IMR-90 (cell line): ENCODE results near the gene ELOVL2. TPM values are rescaled to one million over a fixed set of nuclear protein-coding genes. Genes with fewer than 3 reads are reported as not detected.

ENCODE experiments used
- ATAC-seq: fragments of 200-7000 bp; cut with Tn5 transposase; 2 replicates; pipeline ENCODE4 v1.9.1; 2020; ENCODE audit warnings: low read depth, mild to moderate bottlenecking, moderate library complexity
- BruUV-seq: library from RNA; stranded (reverse); fragments of 400-500 nt; replicated peaks from 2 replicates; lab custom pipeline; 2021; lab: Mats Ljungman, UMichigan
- CTCF ChIA-PET: fragments of 300-600 bp; formaldehyde crosslinking; extraction: SDS; loops from one replicate; lab custom pipeline; 2021; ENCODE audit warnings: antibody characterized with exemption; lab: Yijun Ruan, JAX
- POLR2A ChIA-PET: fragments of 300-600 bp; sonication (Branson Sonifier 250); formaldehyde crosslinking; loops from one replicate; lab custom pipeline; 2022; ENCODE audit warnings: antibody characterized with exemption; ENCODE audit not compliant: unreplicated experiment; lab: Charles Lee
- DNase-seq: peaks from one replicate; pipeline ENCODE4 v3.0.0; 2013
- H2AFZ ChIP-seq: replicated peaks from 2 replicates; pipeline ENCODE3; 2013; ENCODE audit warnings: low read length, mild to moderate bottlenecking; ENCODE audit not compliant: poor library complexity
- H2AK5ac ChIP-seq: 2 replicates; pipeline ENCODE4 v1.6.1; 2013; ENCODE audit warnings: low read depth, low read length, inconsistent platforms
- H2AK9ac ChIP-seq: replicated peaks from 2 replicates; pipeline ENCODE3; 2013; ENCODE audit warnings: mild to moderate bottlenecking, low read depth, low read length, moderate library complexity; ENCODE audit not compliant: poor library complexity
- H2BK120ac ChIP-seq: 2 replicates; pipeline ENCODE4 v1.6.1; 2013; ENCODE audit warnings: low read depth, low read length, inconsistent platforms
- H2BK15ac ChIP-seq: 3 replicates; pipeline ENCODE4 v1.6.1; 2013; ENCODE audit warnings: low read depth, low read length, inconsistent platforms
- H2BK20ac ChIP-seq: 2 replicates; pipeline ENCODE4 v1.6.1; 2013; ENCODE audit warnings: low read depth, mild to moderate bottlenecking, inconsistent platforms, low read length, moderate library complexity
- H2BK5ac ChIP-seq: 2 replicates; pipeline ENCODE4 v1.6.1; 2013; ENCODE audit warnings: mild to moderate bottlenecking, low read depth, low read length, inconsistent platforms; ENCODE audit not compliant: poor library complexity, severe bottlenecking
- H3K14ac ChIP-seq: replicated peaks from 2 replicates; pipeline ENCODE4 v1.6.1; 2013; ENCODE audit warnings: low read depth, low read length, inconsistent platforms
- H3K18ac ChIP-seq: 2 replicates; pipeline ENCODE4 v1.6.1; 2013; ENCODE audit warnings: low read depth, low read length, control low read depth
- H3K23ac ChIP-seq: 2 replicates; pipeline ENCODE4 v1.6.1; 2013; ENCODE audit warnings: low read depth, low read length, inconsistent platforms
- H3K27ac ChIP-seq: 2 replicates; pipeline ENCODE4 v1.5.1; 2013; ENCODE audit warnings: mild to moderate bottlenecking, control low read depth, low read length; ENCODE audit not compliant: insufficient read depth
- H3K27me3 ChIP-seq: 2 replicates; pipeline ENCODE4 v1.6.1; 2013; ENCODE audit warnings: low read length; ENCODE audit not compliant: control insufficient read depth, insufficient read depth
- H3K36me3 ChIP-seq: 2 replicates; pipeline ENCODE4 v1.6.1; 2013; ENCODE audit warnings: low read length, mixed read lengths; ENCODE audit not compliant: control insufficient read depth, insufficient read depth
- H3K4ac ChIP-seq: 2 replicates; pipeline ENCODE4 v1.6.1; 2013; ENCODE audit warnings: low read depth, low read length, inconsistent platforms
- H3K4me1 ChIP-seq: 2 replicates; pipeline ENCODE4 v1.6.1; 2013; ENCODE audit warnings: low read length, mixed read lengths; ENCODE audit not compliant: control insufficient read depth, insufficient read depth
- H3K4me2 ChIP-seq: 2 replicates; pipeline ENCODE4 v1.6.1; 2013; ENCODE audit warnings: low read depth, mild to moderate bottlenecking, control low read depth, low read length, moderate library complexity
- H3K4me3 ChIP-seq: 2 replicates; pipeline ENCODE4 v1.5.1; 2013; ENCODE audit warnings: low read depth, mild to moderate bottlenecking, control low read depth, low read length, moderate library complexity; ENCODE audit not compliant: insufficient read depth
- H3K56ac ChIP-seq: 2 replicates; pipeline ENCODE4 v1.6.1; 2013; ENCODE audit warnings: low read length, inconsistent platforms; ENCODE audit not compliant: insufficient read depth; ENCODE audit errors: extremely low read depth
- H3K79me1 ChIP-seq, 2 experiments: 2 replicates each; pipeline ENCODE4 v1.6.1; 2013; ENCODE audit warnings: low read length in 2 of 2, inconsistent platforms in 1 of 2, low read depth in 1 of 2
- H3K9ac ChIP-seq: 2 replicates; pipeline ENCODE4 v1.6.1; 2013; ENCODE audit warnings: low read depth, low read length, control low read depth
- H3K9me1 ChIP-seq: 2 replicates; pipeline ENCODE4 v1.6.1; 2013; ENCODE audit warnings: low read length, inconsistent platforms; ENCODE audit not compliant: insufficient read depth
- H3K9me3 ChIP-seq: 2 replicates; pipeline ENCODE4 v1.6.1; 2013; ENCODE audit warnings: low read length; ENCODE audit not compliant: control insufficient read depth, insufficient read depth
- H4K20me1 ChIP-seq: 2 replicates; pipeline ENCODE4 v1.6.1; 2013; ENCODE audit warnings: low read length, inconsistent platforms; ENCODE audit not compliant: insufficient read depth
- H4K5ac ChIP-seq: 2 replicates; pipeline ENCODE4 v1.6.1; 2013; ENCODE audit warnings: mild to moderate bottlenecking, low read depth, low read length, control low read depth
- H4K8ac ChIP-seq, 2 experiments: 2 replicates each; pipeline ENCODE4 v1.6.1; 2013; ENCODE audit warnings: low read depth in 2 of 2, low read length in 2 of 2, control low read depth in 1 of 2, inconsistent platforms in 1 of 2
- H4K91ac ChIP-seq: 2 replicates; pipeline ENCODE4 v1.6.1; 2013; ENCODE audit warnings: low read depth, low read length, inconsistent platforms; ENCODE audit not compliant: insufficient read depth
- BHLHE40 ChIP-seq: fragments of 150-350 bp; IDR thresholded peaks from 2 replicates; pipeline ENCODE4 v1.6.1; 2016; ENCODE audit warnings: mild to moderate bottlenecking, low read depth, low read length
- CEBPB ChIP-seq: IDR thresholded peaks from 2 replicates; pipeline ENCODE4 v1.6.1; 2012; ENCODE audit warnings: low read depth, low read length, improper control_type of control experiment
- CHD1 ChIP-seq: IDR thresholded peaks from 2 replicates; pipeline ENCODE4 v1.6.1; 2012; ENCODE audit warnings: low read depth, low read length, improper control_type of control experiment
- ELK1 ChIP-seq: fragments of 150-350 bp; IDR thresholded peaks from 2 replicates; pipeline ENCODE4 v1.6.1; 2016; ENCODE audit warnings: low read depth, mild to moderate bottlenecking, low read length, moderate library complexity, borderline replicate concordance
- FOS ChIP-seq: fragments of 150-350 bp; IDR thresholded peaks from 2 replicates; pipeline ENCODE4 v1.6.1; 2016; ENCODE audit warnings: low read depth, low read length
- MAFK ChIP-seq: IDR thresholded peaks from 2 replicates; pipeline ENCODE4 v1.6.1; 2012; ENCODE audit warnings: low read depth, low read length, improper control_type of control experiment
- MAZ ChIP-seq: IDR thresholded peaks from 2 replicates; pipeline ENCODE4 v1.6.1; 2012; ENCODE audit warnings: low read depth, mild to moderate bottlenecking, low read length, improper control_type of control experiment, moderate library complexity, borderline replicate concordance
- MXI1 ChIP-seq: IDR thresholded peaks from 2 replicates; pipeline ENCODE4 v1.6.1; 2012; ENCODE audit warnings: low read depth, mild to moderate bottlenecking, low read length, moderate library complexity, borderline replicate concordance
- NFE2L2 ChIP-seq: fragments of 150-350 bp; IDR thresholded peaks from 2 replicates; pipeline ENCODE4 v1.6.1; 2016; ENCODE audit warnings: low read depth, mild to moderate bottlenecking, low read length
- POLR2A ChIP-seq: IDR thresholded peaks from 2 replicates; pipeline ENCODE4 v1.6.1; 2012; ENCODE audit warnings: mild to moderate bottlenecking, low read depth, low read length
- RAD21 ChIP-seq: IDR thresholded peaks from 2 replicates; pipeline ENCODE4 v1.6.1; 2012; ENCODE audit warnings: low read length, improper control_type of control experiment
- RCOR1 ChIP-seq: IDR thresholded peaks from 2 replicates; pipeline ENCODE4 v1.6.1; 2012; ENCODE audit warnings: mild to moderate bottlenecking, low read length, improper control_type of control experiment; ENCODE audit not compliant: insufficient replicate concordance
- RFX5 ChIP-seq: IDR thresholded peaks from 2 replicates; pipeline ENCODE4 v1.8.0; 2012; ENCODE audit warnings: low read depth, mild to moderate bottlenecking, low read length, moderate library complexity
- SMC3 ChIP-seq: fragments of 150-350 bp; IDR thresholded peaks from 2 replicates; pipeline ENCODE4 v1.6.1; 2016; ENCODE audit warnings: low read depth, mild to moderate bottlenecking, antibody characterized with exemption, low read length, moderate library complexity
- USF2 ChIP-seq: fragments of 150-350 bp; IDR thresholded peaks from 2 replicates; pipeline ENCODE4 v1.6.1; 2017; ENCODE audit warnings: mild to moderate bottlenecking, antibody characterized with exemption, low read length, low read depth
- WGBS, 2 experiments: methylation state at CpG; one replicate each; pipeline versions ENCODE4 v1.1.5 to v1.1.7; 2013; ENCODE audit warnings: missing lambda C conversion rate in 2 of 2; ENCODE audit not compliant: insufficient read length in 1 of 2; ENCODE audit errors: extremely low coverage in 2 of 2; 5-methylcytosine and 5-hydroxymethylcytosine counted together
- dilution Hi-C: fragments of 300-500 bp; cut with HindIII; formaldehyde crosslinking; loops from one replicate; pipeline ENCODE4 v1.14.3; 2018; ENCODE audit warnings: low sequenced_read_pairs; ENCODE audit not compliant: unreplicated experiment
- in situ Hi-C: fragments of 300-500 bp; cut with MboI; formaldehyde crosslinking; loops from 3 replicates; pipeline ENCODE4 v1.14.3; 2019; ENCODE audit warnings: low sequenced_read_pairs, inconsistent platforms, mixed read lengths
- intact Hi-C: fragments of 100-400 bp; cut with micrococcal nuclease; formaldehyde crosslinking; loops from 2 replicates; pipeline ENCODE4 v1.10.0; 2022
- polyA plus RNA-seq, 3 experiments: library from polyadenylated mRNA; depleted of rRNA; stranded (reverse); fragments of >200 nt; gene quantifications; 2 replicates each; pipeline ENCODE4 v1.2.3, GENCODE V29; 2012; ENCODE audit warnings: low replicate concordance in 1 of 3
- total RNA-seq: library from RNA; depleted of rRNA; stranded (reverse); fragments of >200 nt; gene quantifications from 2 replicates; pipeline ENCODE4 v1.2.3, GENCODE V29; 2012
- TF ChIP-seq, protein P1 (sequence below): conservative IDR thresholded peaks from 2 replicates; pipeline ENCODE4 v1.5.1; 2012; ENCODE audit warnings: mild to moderate bottlenecking, low read depth, low read length, improper control_type of control experiment

The ELOVL2 gene
- total and polyA plus RNA-seq, 2 of the 4 experiments (the other 2 are of a cell fraction) = 6.3 to 7.9 TPM

DNA sequence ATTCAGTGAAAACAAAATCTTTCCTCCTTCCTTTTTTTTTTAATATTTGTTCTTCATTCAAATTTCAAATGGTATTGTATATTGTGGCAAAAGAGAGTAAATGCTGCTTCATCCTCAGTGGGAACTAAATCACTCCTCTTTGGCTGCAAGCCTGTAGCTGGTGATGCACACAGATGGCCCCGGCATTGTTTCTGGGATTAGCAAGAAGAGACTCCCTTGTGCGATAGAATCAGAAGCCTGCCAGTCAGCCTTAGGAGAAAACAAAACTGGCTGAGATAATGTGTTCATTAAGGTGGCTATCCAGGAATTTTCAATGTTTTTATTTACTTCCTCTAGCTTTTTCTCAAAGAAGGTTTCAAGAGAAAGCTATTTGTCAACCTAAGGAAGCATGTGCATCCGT is 20.7 kb upstream of the ELOVL2 start:
- Histone ChIP-seq H2AK9ac (no peak overlapping the region), H3K9ac (no peak overlapping the region), H3K27me3 (peaks cover 9% of the 10 kb centered on the region), H4K91ac (no peak overlapping the region), H3K4ac (no peak overlapping the region), H3K79me1 (no peaks in the 10 kb centered on the region), H2AK5ac (no peak overlapping the region), H3K36me3 (no peaks in the 10 kb centered on the region), H4K20me1 (no peaks in the 10 kb centered on the region), H2BK15ac (no peak overlapping the region), H3K9me1 (no peaks in the 10 kb centered on the region), H3K4me3 (no peak overlapping the region), H4K8ac (no peak overlapping the region), H3K27ac (no peak overlapping the region), H2AFZ (no peak overlapping the region), H4K5ac (no peak overlapping the region), H2BK20ac (no peak overlapping the region), H2BK120ac (no peak overlapping the region), H3K18ac (no peak overlapping the region), H3K4me1 (no peaks in the 10 kb centered on the region), H3K23ac (no peak overlapping the region), H3K14ac (no peak overlapping the region), H2BK5ac (no peak overlapping the region), H3K9me3 (0 out of 2 replicates have a peak, but pooled peaks cover 3% of the 10 kb centered on the region), H3K4me2 (no peak overlapping the region), H3K56ac (no peak overlapping the region)
- BruUV-seq = no TSS peak
- no peak for ATAC-seq
- intact Hi-C loops = loop anchor here (5.0 kb wide), 1 partner anchor 228 kb away; the partner anchor contains the start of gene MAK
- dilution Hi-C loops = no loop called here
- ChIA-PET POLR2A (interaction anchor here (1.0 kb wide), 1 partner anchor 113 kb away, joined by 3 read pairs; no protein-coding TSS in a partner anchor), CTCF (interaction anchor here (1.0 to 1.8 kb wide), 2 partner anchors 110 to 113 kb away, joined by 4 to 5 read pairs; no protein-coding TSS in a partner anchor)
- no peak for DNase-seq
- in situ Hi-C loops = loop anchor here (5.0 to 25.0 kb wide), 2 partner anchors 113 to 578 kb away; no protein-coding TSS in a partner anchor
- TF ChIP-seq RCOR1 (no peak), CHD1 (no peak), MAZ (no peak), ELK1 (no peak), RFX5 (no peak), CEBPB (no peak), MAFK (no peak), USF2 (no peak), RAD21 (no peak), NFE2L2 (no peak), MXI1 (no peak), BHLHE40 (no peak), SMC3 (no peak), FOS (no peak), POLR2A (no peak)
- TF ChIP-seq, protein P1, sequence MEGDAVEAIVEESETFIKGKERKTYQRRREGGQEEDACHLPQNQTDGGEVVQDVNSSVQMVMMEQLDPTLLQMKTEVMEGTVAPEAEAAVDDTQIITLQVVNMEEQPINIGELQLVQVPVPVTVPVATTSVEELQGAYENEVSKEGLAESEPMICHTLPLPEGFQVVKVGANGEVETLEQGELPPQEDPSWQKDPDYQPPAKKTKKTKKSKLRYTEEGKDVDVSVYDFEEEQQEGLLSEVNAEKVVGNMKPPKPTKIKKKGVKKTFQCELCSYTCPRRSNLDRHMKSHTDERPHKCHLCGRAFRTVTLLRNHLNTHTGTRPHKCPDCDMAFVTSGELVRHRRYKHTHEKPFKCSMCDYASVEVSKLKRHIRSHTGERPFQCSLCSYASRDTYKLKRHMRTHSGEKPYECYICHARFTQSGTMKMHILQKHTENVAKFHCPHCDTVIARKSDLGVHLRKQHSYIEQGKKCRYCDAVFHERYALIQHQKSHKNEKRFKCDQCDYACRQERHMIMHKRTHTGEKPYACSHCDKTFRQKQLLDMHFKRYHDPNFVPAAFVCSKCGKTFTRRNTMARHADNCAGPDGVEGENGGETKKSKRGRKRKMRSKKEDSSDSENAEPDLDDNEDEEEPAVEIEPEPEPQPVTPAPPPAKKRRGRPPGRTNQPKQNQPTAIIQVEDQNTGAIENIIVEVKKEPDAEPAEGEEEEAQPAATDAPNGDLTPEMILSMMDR = no peak
- WGBS, 2 experiments = no CpG with 5 or more reads among the region's 3 CpGs
